Measurements from ENCODE around the gene ZSCAN5A. TPM values are rescaled to one million over a fixed set of nuclear protein-coding genes. Genes with fewer than 3 reads are reported as not detected.
"Not testable (repeated sequence)": the region's sequence is repeated elsewhere in the genome, so short reads cannot be mapped to it uniquely, and the experiment has no call there.

Gene ZSCAN5A
- total and polyA plus RNA-seq, 4 donors = 6.4 to 15.0 (median 12.8) TPM

DNA sequence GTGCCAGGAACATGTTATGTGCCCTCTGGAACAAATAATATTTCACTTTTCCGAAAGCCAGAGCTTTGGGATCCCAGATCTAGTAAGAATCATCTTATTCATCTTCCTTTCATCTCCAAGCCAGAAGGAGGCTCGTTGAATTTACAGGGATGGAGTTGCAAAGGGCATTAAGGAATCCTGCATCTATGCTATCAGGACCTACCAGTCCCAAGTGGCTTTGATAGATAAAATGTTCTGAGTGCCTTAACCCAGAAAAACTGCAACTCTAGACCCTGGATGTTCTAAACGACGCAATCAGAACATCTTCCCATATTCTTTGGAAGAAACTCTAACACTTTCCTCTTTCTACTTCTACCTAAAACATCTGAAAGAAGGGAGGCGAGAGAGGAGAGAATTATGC, 51.3 kb downstream of the ZSCAN5A start:
- no CpG with 5 or more reads among the region's 5 CpGs for WGBS (ENCODE audit: insufficient coverage)
- Histone ChIP-seq H3K36me3 (ENCODE audit: control insufficient read depth, insufficient read depth, low read length) (peaks cover 3% of the 10 kb centered on the region), H3K9me3 (ENCODE audit: control insufficient read depth, insufficient read depth, low read length) (no peaks in the 10 kb centered on the region), H3K4me3 (ENCODE audit: low read depth, low read length) (no peak overlapping the region), H3K27ac (ENCODE audit: low read depth, low read length) (no peak overlapping the region), H3K4me1 (ENCODE audit: control insufficient read depth, insufficient read depth, low read length) (no peaks in the 10 kb centered on the region), H3K27me3 (ENCODE audit: control insufficient read depth, insufficient read depth, low read length) (no peaks in the 10 kb centered on the region)
- DNase-seq (ENCODE audit: low read depth in 4 of 6, low spot score in 6 of 6) = no peak

DNA sequence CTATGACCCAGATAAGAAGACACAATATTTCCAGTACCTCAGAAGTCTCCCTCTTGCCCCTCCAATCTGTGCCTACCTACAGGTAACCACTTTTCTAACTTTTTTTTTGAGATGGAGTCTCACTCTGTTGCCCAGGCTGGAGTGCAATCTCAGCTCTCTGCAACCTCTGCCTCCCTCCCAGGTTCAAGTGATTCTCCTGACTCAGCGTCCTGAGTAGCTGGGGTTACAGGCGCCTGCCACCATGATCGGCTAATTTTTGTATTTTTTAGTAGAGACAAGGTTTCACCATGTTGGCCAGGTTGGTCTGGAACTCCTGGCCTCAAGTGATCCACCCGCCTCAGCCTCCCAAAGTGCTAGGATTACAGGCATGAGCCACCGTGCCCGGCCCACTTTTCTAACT, 52.7 kb downstream of the ZSCAN5A start:
- H3K27ac ChIP-seq (ENCODE audit: low read depth, low read length); DNase-seq (ENCODE audit: low read depth in 4 of 6, low spot score in 6 of 6); H3K9me3 ChIP-seq (ENCODE audit: control insufficient read depth, insufficient read depth, low read length); H3K4me1 ChIP-seq (ENCODE audit: control insufficient read depth, insufficient read depth, low read length); H3K36me3 ChIP-seq (ENCODE audit: control insufficient read depth, insufficient read depth, low read length); H3K4me3 ChIP-seq (ENCODE audit: low read depth, low read length); H3K27me3 ChIP-seq (ENCODE audit: control insufficient read depth, insufficient read depth, low read length): not testable (repeated sequence)
- WGBS (ENCODE audit: insufficient coverage) = no CpG with 5 or more reads among the region's 6 CpGs

DNA sequence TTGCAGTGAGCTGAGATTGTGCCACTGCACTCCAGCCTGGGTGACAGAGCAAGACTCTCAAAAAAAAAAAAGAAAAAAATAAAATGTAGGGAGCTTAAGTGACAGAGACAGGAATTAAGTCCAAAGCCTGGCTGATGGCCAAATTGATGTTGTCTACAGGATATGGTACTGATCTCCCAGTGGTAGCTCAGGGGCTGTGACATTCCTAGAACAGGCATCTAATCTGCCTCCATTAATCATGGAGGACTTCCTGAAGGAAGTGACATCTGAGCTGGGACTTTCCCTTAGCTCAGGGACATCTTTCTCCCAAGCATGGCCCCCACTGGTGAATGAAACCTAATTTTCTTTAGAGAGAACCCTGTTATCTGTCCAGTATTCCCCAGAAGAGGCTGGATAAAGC, 53.5 kb downstream of the ZSCAN5A start:
- no peak for DNase-seq (ENCODE audit: low read depth in 4 of 6, low spot score in 6 of 6)
- H3K36me3 ChIP-seq (ENCODE audit: control insufficient read depth, insufficient read depth, low read length) = no peaks in the 10 kb centered on the region
- no peak overlapping the region for H3K27ac ChIP-seq (ENCODE audit: low read depth, low read length)
- no peak overlapping the region for H3K4me3 ChIP-seq (ENCODE audit: low read depth, low read length)
- no peaks in the 10 kb centered on the region for H3K9me3 ChIP-seq (ENCODE audit: control insufficient read depth, insufficient read depth, low read length)
- H3K4me1 ChIP-seq (ENCODE audit: control insufficient read depth, insufficient read depth, low read length) = no peaks in the 10 kb centered on the region
- H3K27me3 ChIP-seq (ENCODE audit: control insufficient read depth, insufficient read depth, low read length) = no peaks in the 10 kb centered on the region

GRCh38 chr19:56258272-56258671, 56.4 kb downstream of the ZSCAN5A start:
- WGBS (ENCODE audit: insufficient coverage) = 88% methylated on average over 5 of the region's 12 CpGs
- DNase-seq (ENCODE audit: low read depth in 4 of 6, low spot score in 6 of 6) = no peak
- Histone ChIP-seq H3K36me3 (ENCODE audit: control insufficient read depth, insufficient read depth, low read length) (no peaks in the 10 kb centered on the region), H3K4me1 (ENCODE audit: control insufficient read depth, insufficient read depth, low read length) (no peaks in the 10 kb centered on the region), H3K4me3 (ENCODE audit: low read depth, low read length) (no peak overlapping the region), H3K27me3 (ENCODE audit: control insufficient read depth, insufficient read depth, low read length) (no peaks in the 10 kb centered on the region), H3K9me3 (ENCODE audit: control insufficient read depth, insufficient read depth, low read length) (no peaks in the 10 kb centered on the region), H3K27ac (ENCODE audit: low read depth, low read length) (no peak overlapping the region)

DNA sequence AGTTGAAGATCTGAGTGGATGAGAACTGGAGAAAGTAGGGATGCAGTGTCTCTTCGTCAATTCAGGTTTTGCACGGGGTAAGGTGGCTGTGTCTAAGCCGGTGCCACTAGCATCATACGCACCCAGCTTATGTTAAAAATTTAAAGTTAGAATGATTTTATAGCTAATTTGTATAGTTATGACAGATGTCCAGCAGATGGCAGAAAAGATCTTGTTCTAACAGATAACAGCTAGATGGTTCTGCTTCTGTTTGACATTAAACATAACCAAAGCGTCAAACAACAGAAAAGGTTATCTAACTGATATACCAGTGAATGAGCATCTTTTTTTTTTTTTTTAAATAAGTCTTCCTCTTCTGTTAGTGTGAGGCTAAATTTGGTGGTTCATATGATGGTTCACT, 60.9 kb downstream of the ZSCAN5A start:
- WGBS (ENCODE audit: insufficient coverage) = 90% methylated on average over 4 of the region's 5 CpGs
- peak; percentile 17 to 91 (median 51) for DNase-seq (ENCODE audit: low read depth in 4 of 6, low spot score in 6 of 6)

DNA sequence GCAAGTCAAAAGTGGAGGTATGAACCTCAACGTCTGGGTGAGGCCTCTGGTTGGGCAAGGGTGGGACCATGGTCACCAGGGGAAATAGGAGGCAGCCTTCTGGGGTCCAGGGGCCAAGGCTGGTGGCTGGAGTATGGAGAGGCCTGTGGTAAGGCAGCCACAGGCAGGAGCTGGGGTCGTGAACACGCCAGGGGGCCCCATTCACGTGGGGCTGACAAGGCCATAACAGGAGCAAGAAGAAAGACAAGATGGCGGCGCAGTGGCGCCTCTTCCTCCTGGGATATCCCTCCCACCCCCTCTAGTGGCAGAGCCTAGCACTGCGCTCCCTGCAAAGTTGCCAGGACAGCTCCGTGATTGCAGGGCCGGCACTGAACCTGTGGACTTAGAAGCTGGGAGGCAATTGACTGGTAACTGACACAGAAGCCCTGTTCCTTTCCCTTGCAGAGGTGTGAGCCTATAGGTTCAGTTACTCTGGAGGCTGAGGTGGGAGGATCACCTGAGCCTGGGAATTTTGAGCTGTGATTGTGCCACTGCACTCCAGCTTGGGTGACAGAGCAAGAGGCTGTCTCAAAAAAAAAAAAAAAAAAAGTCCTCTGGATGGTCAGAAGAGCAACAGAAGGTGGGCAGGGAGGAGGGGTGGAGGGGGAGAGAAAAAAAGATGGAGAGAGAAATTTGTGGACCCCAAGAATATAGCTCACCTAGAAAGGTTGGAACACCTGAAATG, 61.8 kb downstream of the ZSCAN5A start:
- H3K4me1 ChIP-seq (ENCODE audit: control insufficient read depth, insufficient read depth, low read length) = no peaks in the 10 kb centered on the region
- H3K36me3 ChIP-seq (ENCODE audit: control insufficient read depth, insufficient read depth, low read length) = no peaks in the 10 kb centered on the region
- no peaks in the 10 kb centered on the region for H3K27me3 ChIP-seq (ENCODE audit: control insufficient read depth, insufficient read depth, low read length)
- H3K9me3 ChIP-seq (ENCODE audit: control insufficient read depth, insufficient read depth, low read length) = no peaks in the 10 kb centered on the region
- 29% methylated on average over 9 of the region's 10 CpGs for WGBS (ENCODE audit: insufficient coverage)
- H3K4me3 ChIP-seq (ENCODE audit: low read depth, low read length) = no peak overlapping the region
- DNase-seq (ENCODE audit: low read depth in 4 of 6, low spot score in 6 of 6) = peak in 2 of 6 donors; percentile 71 to 76
- H3K27ac ChIP-seq (ENCODE audit: low read depth, low read length) = no peak overlapping the region

More for the DNA sequence above, 60.9 kb downstream of the ZSCAN5A start:
- no peaks in the 10 kb centered on the region for H3K36me3 ChIP-seq (ENCODE audit: control insufficient read depth, insufficient read depth, low read length)
- no peaks in the 10 kb centered on the region for H3K4me1 ChIP-seq (ENCODE audit: control insufficient read depth, insufficient read depth, low read length)
- no peak overlapping the region for H3K27ac ChIP-seq (ENCODE audit: low read depth, low read length)
- H3K4me3 ChIP-seq (ENCODE audit: low read depth, low read length) = no peak overlapping the region
- H3K9me3 ChIP-seq (ENCODE audit: control insufficient read depth, insufficient read depth, low read length) = no peaks in the 10 kb centered on the region
- no peaks in the 10 kb centered on the region for H3K27me3 ChIP-seq (ENCODE audit: control insufficient read depth, insufficient read depth, low read length)

- not testable (repeated sequence) for H3K9me3 ChIP-seq (ENCODE audit: control insufficient read depth, insufficient read depth, low read length); DNase-seq (ENCODE audit: low read depth in 4 of 6, low spot score in 6 of 6); H3K27me3 ChIP-seq (ENCODE audit: control insufficient read depth, insufficient read depth, low read length); H3K36me3 ChIP-seq (ENCODE audit: control insufficient read depth, insufficient read depth, low read length); H3K4me3 ChIP-seq (ENCODE audit: low read depth, low read length); H3K4me1 ChIP-seq (ENCODE audit: control insufficient read depth, insufficient read depth, low read length); H3K27ac ChIP-seq (ENCODE audit: low read depth, low read length)
- WGBS (ENCODE audit: insufficient coverage) = no CpG with 5 or more reads among the region's 8 CpGs
These were observed 65.8 kb downstream of the ZSCAN5A start for GRCh38 chr19:56248736-56249338.

- not testable (repeated sequence) for H3K27me3 ChIP-seq (ENCODE audit: control insufficient read depth, insufficient read depth, low read length); H3K27ac ChIP-seq (ENCODE audit: low read depth, low read length); H3K4me3 ChIP-seq (ENCODE audit: low read depth, low read length); H3K4me1 ChIP-seq (ENCODE audit: control insufficient read depth, insufficient read depth, low read length); H3K36me3 ChIP-seq (ENCODE audit: control insufficient read depth, insufficient read depth, low read length); DNase-seq (ENCODE audit: low read depth in 4 of 6, low spot score in 6 of 6); H3K9me3 ChIP-seq (ENCODE audit: control insufficient read depth, insufficient read depth, low read length)
- WGBS (ENCODE audit: insufficient coverage) = 51% methylated on average over 4 of the region's 4 CpGs
These were observed 68.9 kb downstream of the ZSCAN5A start for GRCh38 chr19:56245764-56246163.

DNA sequence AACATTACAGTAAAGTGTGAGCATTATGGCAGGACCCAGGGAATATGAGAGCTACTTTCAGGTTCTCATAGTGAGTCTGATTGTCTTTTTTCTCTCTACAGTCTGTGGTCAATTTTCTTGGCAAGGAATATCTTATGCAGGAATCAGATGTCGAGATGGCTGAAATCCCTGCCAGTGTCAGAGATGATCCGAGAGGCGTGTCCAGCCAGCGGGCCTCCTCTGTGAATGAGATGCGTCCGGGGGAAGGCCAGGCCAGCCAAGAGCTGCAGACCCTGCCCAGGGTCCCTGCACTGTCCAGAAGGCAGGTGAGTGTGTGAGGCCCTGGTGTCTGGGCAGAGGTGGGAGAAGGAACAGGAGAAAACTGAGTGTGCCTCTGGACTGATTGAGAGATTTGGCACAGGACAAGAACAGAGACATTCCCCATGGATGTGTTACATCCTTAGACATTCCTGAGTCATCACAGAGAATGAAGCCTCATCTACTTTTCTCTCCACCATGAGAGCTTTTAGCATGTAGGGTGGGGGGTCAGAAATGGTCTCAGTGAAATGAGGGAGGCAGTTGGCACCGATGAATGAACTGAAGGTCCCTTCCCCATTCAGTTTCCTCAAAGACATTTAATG, 69.4 kb downstream of the ZSCAN5A start:
- Histone ChIP-seq H3K4me1 (ENCODE audit: control insufficient read depth, insufficient read depth, low read length) (no peaks in the 10 kb centered on the region), H3K27me3 (ENCODE audit: control insufficient read depth, insufficient read depth, low read length) (no peaks in the 10 kb centered on the region), H3K9me3 (ENCODE audit: control insufficient read depth, insufficient read depth, low read length) (no peaks in the 10 kb centered on the region), H3K27ac (ENCODE audit: low read depth, low read length) (no peak overlapping the region), H3K4me3 (ENCODE audit: low read depth, low read length) (no peak overlapping the region), H3K36me3 (ENCODE audit: control insufficient read depth, insufficient read depth, low read length) (no peaks in the 10 kb centered on the region)
- no peak for DNase-seq (ENCODE audit: low read depth in 4 of 6, low spot score in 6 of 6)
- WGBS (ENCODE audit: insufficient coverage) = 97% methylated on average over 6 of the region's 7 CpGs

GRCh38 chr19:56223481-56223880, 91.2 kb downstream of the ZSCAN5A start:
- WGBS (ENCODE audit: insufficient coverage) = 93% methylated on average over 9 of the region's 9 CpGs
- Histone ChIP-seq H3K36me3 (ENCODE audit: control insufficient read depth, insufficient read depth, low read length) (peaks cover 3% of the 10 kb centered on the region), H3K4me3 (ENCODE audit: low read depth, low read length) (no peak overlapping the region), H3K27me3 (ENCODE audit: control insufficient read depth, insufficient read depth, low read length) (no peaks in the 10 kb centered on the region), H3K27ac (ENCODE audit: low read depth, low read length) (no peak overlapping the region), H3K4me1 (ENCODE audit: control insufficient read depth, insufficient read depth, low read length) (no peaks in the 10 kb centered on the region), H3K9me3 (ENCODE audit: control insufficient read depth, insufficient read depth, low read length) (no peaks in the 10 kb centered on the region)
- DNase-seq (ENCODE audit: low read depth in 4 of 6, low spot score in 6 of 6) = no peak
